GM18511 (cell line): Measurements from ENCODE around the gene RERG.

Source experiments
- ATAC-seq: cut with Tn5 transposase; IDR thresholded peaks from one replicate; pipeline ENCODE4 v1.9.1; 2021; ENCODE audit warnings: mild to moderate bottlenecking, moderate library complexity; ENCODE audit not compliant: unreplicated experiment

The RERG gene

GRCh38 chr12:15220915-15221885 lies at the start of gene RERG:
TSS of gene RERG (minus strand) at chr12:15221417. CDS start at chr12:15217489, 3,928 bp downstream.
- ATAC-seq = peak; percentile 94

DNA sequence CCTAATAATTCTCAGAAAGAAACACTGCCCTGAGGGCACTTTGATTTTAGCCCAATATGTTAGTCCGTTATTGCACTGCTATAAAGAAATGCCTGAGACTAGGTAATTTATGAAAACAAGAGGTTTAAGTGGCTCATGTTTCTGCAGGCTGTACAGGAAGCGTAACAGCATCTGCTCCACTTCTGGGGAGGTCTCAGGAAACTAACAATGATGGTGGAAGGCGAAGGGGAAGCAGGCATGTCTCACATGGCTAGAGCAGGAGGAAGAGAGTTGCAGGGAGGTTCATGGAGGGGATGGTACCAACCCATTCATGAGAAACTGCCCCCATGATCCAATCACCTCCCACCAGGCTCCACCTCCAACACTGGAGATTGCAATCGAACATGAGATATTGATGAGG lies 49.4 kb upstream of the RERG start:
- ATAC-seq = no peak

- ATAC-seq = peak; percentile 89
Observed at GRCh38 chr12:15268927-15269552, 47.8 kb upstream of the RERG start.

- ATAC-seq = no peak
Observed at GRCh38 chr12:15268309-15268708, 47.1 kb upstream of the RERG start.

DNA sequence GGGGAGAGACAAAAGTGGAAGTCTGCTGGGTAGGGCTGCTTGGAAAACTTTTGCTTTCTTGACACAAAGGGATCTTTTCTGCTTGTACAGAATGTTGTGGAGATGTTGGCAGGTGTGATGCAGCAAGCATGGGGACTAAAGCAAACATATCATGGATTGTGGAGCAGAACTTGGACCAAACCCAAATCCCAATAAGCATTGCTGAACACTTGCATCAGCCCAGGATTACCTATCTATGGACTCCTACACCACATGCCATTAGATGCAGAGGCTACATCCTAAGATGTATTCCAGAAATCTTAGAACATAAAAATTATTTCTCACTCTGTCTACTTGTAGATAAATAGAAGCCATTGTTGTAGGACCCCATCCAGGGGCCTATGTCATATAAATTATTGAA lies 44.7 kb upstream of the RERG start:
- ATAC-seq = no peak

DNA sequence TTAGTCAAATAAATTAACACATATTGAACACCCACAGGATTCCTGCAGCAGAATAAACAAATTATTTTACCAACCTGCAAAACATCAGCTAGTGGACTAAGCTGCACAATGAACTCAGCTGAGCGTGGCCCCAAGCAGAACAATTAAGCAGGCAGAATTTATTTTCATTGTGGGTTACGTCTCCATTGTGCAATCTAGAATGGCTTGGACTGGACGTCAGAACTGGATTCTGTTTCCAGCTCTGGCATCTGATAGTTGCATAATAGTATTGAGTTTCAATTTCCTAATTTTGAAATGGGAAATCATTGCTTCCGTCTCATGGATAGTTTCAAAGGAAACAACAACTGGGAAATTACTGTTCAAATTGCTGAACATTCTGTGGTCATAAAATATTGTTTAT lies 35.5 kb upstream of the RERG start:
- no peak for ATAC-seq

DNA sequence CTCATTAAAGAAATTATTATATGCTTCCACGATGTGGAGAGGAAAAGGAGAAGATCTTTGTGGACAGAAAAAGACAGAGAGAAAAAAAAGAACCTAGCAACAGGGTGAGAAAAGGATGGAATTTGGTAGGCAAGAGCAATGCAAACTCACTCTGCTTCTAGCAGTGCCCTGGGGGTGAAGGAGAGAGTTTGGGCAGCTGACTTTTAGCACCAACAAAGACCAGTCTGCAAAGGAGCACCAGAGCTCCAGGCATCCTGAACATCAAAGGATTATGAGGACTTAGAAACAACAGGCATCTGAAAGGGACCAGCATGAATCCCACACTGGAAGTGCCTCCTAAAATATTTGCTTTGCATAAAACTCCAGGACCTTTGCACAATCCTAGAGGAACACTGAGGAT lies 32.8 kb upstream of the RERG start:
- no peak for ATAC-seq

DNA sequence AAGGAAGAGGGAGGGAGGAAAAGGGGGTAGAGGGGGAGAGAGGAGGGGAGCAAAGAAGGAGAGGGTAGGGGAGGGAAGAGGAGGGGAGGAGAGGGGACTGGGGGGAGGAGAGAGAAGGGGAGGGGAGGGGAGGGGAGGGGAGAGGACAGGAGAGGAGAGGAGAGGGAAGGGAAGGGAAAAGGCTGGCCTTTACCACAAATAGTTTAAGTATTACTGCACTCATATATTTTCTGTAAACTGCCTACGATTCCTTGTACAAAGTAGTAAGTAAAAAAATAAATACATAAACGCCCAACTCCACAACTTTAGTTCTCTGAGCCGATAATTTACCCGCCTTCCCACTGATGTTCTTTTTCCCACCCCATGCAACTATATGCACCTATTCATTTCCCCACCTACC lies 23.7 kb upstream of the RERG start:
- ATAC-seq = no peak

DNA sequence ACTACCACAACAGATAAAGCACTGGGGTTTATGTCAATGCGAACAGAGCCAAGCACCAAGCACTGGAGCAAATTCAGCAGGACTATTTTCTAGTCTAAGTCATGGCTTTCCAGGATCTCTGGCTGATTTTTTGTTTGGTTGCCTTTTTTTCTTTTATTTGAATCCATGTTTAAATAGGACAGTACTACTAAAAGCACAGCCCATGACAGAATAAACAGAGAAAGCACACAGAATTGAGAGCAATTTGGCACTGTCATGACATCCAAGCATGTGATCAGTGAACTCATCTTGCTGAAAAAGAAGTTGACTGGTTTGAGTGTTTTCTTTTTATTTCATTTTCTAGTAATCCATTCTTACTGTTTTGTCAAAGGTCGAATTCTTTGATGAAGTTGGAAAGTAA lies 23.1 kb upstream of the RERG start:
- no peak for ATAC-seq

DNA sequence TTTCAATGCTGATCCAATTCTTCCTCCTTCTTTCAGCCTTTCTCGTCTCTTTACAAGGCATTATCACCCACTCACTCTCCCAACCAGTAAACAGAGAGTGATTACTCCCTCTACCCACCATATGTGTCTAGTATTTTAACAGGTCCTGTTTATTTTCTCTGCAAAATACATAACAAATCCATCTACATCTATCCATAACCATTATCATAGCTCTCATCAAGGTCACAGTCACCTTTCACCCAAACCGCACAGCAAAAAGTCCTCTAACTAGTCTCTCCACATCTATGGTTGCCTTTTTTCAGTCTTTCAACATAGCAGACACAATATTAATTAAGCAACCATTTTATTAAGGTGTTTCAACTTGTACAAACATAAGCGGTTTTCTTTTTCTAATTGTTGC lies 21.9 kb upstream of the RERG start:
- no peak for ATAC-seq

- no peak for ATAC-seq
Observed at GRCh38 chr12:15240898-15241297, 19.7 kb upstream of the RERG start.

- no peak for ATAC-seq
Observed at GRCh38 chr12:15234508-15234907, 13.3 kb upstream of the RERG start.

GRCh38 chr12:15234011-15234410 lies 12.8 kb upstream of the RERG start:
- no peak for ATAC-seq

- ATAC-seq = no peak
Observed at GRCh38 chr12:15232959-15233358, 11.7 kb upstream of the RERG start.

- ATAC-seq = no peak
Observed at GRCh38 chr12:15231493-15231892, 10.3 kb upstream of the RERG start.

DNA sequence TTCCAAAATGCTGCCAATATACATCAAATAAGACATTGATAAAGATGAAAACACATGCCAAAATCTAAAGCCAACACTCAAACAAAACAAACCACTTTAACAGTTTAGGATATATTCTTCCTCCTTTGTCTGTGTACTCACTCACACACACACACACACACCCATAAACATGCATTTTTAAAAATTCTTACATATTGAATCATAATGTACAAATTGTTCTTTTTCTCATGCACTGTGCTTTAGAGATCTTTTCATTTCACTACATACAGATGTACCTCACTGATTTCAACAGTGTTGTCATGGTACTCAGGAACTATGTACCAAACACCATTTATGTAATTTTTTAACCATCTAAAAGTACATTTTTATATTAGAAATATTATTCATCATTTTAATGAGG lies 9.5 kb upstream of the RERG start:
- no peak for ATAC-seq

GRCh38 chr12:15230137-15230536 lies 8.9 kb upstream of the RERG start:
- no peak for ATAC-seq

DNA sequence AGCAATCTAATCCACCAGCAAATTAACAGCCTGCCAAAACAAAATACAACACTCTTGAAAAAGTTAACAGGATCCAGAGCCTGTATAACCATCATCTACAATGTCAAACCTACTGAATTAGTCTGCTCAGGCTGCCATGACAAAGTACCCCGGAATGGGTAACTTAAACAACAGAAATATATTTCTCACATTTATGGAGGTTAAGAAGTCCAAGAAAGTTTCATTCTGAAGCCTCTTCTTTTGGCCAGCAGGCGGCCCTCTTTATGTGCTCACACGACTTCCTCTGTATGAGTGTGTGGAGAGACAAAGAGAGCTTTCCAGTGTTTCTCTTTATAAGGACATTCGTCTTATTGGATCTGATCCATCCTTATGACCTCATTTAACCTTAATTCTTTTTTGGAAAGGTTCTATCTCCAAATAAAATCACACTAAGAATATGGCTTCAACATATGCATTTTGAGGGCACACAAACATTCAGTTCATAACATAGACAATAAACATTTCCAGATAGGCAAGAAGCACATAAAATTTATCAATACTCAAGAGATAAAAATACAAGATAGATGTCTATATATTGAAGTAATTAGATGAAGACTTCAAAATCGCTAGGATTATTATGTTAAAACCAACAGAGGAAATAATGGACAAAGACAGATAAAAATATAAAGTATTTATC lies 5.9 kb upstream of the RERG start:
- peak; percentile 52 for ATAC-seq

DNA sequence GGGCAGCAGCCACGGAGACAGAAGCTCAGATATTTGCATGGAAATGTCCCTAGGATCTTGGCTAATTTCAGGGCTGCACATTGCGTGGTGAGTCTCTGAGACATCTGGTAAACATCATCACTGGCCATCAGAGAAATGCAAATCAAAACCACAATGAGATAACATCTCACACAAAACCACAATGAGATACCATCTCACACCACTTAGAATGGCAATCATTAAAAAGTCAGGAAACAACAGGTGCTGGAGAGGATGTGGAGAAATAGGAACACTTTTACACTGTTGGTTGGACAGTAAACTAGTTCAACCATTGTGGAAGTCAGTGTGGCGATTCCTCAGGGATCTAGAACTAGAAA lies 4.6 kb upstream of the RERG start:
- ATAC-seq = peak; percentile 62

DNA sequence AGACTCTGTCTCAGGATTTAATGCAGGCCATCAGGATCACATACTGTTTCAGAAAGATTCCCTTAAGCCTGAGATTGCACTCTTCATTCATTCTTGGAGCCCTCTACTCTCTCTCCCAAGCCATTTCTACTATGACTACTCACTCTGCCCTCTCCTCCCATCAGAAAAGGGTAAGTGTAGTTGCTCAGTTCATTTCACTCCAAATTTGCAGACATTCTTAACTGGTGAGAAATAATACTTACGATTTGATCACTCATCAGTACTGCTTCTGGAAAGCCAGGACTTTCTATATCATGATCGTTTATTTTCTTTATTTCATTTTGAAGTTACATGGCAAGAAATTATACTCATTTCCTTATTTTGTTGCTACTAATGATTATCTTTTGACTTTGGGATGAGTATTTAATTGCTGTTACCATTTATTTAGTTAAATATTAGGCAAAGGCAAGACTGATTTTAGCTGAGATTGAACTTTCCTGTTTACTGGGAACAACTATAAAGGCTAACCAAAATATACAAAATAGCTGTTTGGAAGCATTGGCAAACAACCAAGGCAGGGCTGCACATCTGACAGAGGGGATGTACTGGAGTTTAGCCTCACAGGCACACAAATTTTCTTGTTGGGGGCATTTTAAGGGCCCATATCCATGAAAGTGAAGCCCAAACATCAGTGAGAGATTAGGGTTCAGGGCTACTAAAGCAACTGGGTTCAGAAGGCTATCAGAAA lies 4.1 kb upstream of the RERG start:
- ATAC-seq = peak; percentile 6

GRCh38 chr12:15222219-15222618 lies 1.0 kb upstream of the RERG start:
- ATAC-seq = no peak
